ENCODE data around the gene TBX21.

TBX21 gene

GRCh38 chr17:47733047-47733673 is at the start of gene TBX21:
TSS of gene TBX21 (plus strand) at chr17:47733236. CDS start at chr17:47733455, 219 bp downstream.
- peak; percentile 59 to 76 (median 70) for DNase-seq

GRCh38 chr17:47684025-47684424 is 49.0 kb upstream of the TBX21 start:
- DNase-seq: no peak

DNA sequence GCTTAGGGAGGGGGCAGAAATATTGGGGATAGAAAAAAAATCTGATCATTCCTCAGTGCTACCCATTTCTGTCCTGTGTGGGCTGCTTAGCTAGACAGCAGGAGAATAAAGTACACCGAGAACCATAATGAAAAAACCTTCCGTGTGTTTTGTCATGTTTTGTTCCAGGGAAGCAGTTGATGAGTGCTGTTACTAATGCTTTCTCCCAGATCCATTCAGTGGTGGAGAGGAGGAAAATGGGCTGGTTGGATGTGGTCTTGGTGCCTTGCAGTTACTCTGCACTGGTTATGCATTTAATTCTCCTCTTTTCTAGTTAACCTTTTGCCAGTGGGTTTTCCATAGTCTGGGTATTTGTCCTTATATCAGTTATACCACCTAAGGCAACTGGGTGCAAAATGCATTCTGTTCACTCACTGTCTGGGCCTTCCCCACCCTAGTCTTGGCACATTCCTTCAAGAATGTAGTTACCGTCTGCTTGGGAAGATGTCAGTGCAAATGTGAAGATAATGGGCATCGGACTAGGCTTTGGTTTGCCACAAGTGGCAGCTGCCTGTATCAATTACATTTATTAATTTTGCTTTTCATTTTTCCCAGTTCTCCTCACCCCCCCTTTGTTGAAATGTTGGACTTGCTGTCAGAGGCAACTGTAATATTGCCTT is 48.4 kb upstream of the TBX21 start:
- no peak for DNase-seq

- DNase-seq: no peak
Observed at GRCh38 chr17:47685556-47686275, 47.3 kb upstream of the TBX21 start.

DNA sequence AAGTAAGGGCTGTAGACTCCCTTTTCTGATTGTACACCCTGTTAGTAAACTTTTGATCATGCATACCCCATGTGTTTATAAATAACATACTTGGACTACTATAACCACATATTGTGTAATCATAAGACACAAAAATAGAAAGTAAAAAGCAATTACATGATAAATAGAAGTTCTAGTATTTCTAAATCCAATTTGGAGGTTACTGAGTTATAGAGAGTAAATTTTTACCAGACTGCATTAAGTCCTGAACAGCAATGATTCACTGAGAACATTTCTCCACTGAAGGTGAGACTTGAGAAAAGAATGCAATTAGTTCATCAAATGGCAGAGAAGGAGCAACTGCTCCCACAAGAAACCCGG is 46.8 kb upstream of the TBX21 start:
- DNase-seq: no peak

GRCh38 chr17:47686664-47687327 is 46.2 kb upstream of the TBX21 start:
- no peak for DNase-seq

DNA sequence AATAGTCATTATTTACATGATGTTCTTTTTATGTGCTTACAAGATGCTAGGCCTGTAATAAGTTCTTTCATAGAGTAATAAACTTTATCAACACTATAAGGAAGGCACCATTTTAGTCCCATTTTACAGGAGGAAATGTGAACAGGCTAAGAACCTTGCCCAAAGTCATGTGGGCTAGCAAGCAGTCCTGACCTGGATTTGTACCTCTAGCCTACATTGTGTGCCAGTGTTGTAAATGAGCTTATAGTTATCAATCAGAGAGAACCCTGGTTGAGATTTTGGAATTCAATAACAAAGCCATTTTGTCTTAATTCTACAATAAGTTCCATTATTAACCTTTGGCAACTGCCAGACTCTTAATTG is 45.7 kb upstream of the TBX21 start:
- DNase-seq: no peak

- no peak for DNase-seq
Observed at GRCh38 chr17:47687748-47688147, 45.3 kb upstream of the TBX21 start.

- no peak for DNase-seq
Observed at GRCh38 chr17:47690121-47690520, 42.9 kb upstream of the TBX21 start.

DNA sequence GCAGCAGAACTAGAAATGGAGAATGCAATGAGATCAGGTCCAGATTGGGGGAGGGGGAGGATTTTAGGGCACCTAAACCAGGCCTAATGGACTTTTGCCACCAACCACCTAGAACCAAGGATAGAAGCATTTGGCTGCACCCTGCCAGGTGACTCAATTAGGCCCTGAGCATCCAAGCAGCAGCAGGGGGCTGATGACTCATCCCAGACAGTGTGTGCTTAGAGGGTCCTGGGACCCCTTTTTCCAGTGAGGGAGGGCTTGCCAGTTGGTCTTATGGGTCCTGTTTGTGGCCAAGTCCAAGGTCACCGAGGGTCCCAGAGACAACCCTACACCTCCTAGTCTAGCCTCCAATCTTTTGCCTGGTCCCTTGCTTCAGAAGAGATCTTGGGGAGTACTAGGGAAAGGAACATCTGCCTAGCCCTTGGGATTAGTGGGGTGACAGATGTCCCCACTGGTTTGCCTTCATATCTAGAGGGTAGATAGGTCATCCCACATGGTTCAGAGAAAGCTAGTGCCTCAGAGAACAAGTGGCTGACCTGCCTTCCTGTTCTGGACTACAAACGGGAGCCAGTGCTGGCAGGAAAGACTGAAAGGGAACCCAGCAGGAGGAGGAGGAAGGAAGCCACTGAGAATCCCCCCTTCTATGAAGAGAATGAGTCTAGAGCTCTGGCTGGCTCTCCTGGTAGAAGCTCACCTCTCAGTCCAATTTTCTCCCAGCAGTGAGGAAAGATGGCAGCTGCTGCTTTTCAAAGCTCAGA is 40.7 kb upstream of the TBX21 start:
- DNase-seq: no peak

- DNase-seq: no peak
Observed at GRCh38 chr17:47692895-47693730, 39.9 kb upstream of the TBX21 start.

DNA sequence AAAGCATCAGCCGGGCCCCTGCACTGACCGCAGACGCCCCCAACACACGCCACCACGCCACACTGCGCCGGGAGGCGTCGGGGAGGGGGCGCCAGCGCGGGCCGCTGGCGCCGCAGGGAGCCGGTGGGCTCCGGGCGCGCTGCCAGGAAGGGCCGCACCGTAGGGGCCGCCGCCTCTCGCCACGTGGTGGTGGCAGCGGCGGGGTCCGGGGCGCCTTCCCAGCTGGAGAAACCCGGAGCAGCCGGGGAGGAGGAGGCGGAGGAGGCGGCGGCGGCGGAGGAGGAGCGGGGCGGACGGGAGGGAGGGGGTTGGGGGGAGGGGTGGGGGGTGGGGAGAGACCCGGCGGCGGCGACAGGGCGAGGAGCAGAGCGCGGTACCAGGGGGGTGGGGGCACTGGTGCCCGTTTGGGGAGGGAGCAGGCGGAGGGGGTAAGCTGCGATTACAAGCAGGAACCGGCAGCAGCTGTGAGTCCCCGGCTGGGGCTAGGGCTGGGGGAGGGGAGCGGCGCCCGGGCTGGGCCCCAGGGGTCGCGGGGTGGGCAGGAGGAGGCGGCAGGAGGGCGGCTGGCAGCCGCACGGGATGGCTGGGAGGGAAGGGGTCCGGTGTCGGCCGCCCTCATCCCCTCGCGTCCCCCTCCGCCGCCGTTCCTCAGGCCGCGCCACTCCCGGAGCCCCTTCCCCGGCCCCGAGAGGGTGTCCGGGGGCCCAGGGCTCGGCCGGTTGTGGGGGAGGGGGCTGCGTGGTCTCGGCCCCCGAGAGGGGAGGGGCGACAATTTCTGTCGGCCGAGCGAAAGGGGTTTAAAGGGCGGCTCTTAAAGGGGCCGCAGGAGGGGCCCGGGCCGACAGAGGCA is 39.1 kb upstream of the TBX21 start, which contains the start of gene TBKBP1:
TSS of gene TBKBP1 (plus strand) at position 431 of the 850 bp plus-strand sequence. CDS start 1,952 bp downstream, outside the sequence.
- peak in 4 of 6 experiments; percentile 23 to 54 (median 34) for DNase-seq

DNA sequence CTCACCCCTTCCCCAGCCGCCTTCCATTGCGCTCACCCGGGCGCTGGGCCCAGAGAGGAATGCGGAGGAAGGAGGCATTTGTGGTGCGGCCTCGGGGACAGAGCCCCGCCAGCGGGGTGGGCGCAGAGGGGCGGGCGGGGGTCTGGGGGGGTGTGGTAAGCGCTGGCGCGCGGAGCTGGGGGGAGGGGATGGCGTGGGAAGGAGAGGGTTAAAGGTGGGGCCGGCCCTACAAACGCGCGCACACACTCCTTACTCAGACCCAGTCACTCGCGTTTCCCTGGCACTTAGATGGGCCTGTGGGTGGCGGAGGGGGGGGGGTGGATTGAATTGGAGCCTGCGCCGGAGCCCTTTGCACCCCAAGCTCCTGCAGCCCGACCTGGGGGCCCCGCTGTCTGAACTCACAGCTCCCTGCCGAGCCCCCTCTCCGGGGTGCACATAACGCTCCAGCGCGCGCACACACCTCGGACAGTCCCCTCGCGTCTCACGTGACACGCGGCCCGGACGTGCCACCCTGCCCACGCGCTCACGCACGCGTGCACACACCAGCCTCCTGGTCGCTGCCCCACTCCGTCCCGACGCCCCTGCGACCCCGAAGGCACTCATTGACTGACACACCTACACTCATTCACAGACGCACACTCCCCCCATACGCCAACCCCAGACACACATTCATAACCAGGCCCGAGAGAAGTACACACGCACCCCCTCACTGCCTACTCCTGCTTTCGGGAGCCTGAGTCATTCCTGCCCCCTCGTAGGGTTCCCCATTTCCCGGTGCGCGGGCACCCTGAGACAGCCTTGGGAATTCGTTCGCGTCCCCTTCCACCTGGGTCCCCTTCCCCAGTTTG is 38.2 kb upstream of the TBX21 start:
- peak in 4 of 6 experiments; percentile 8 to 34 (median 20) for DNase-seq

DNA sequence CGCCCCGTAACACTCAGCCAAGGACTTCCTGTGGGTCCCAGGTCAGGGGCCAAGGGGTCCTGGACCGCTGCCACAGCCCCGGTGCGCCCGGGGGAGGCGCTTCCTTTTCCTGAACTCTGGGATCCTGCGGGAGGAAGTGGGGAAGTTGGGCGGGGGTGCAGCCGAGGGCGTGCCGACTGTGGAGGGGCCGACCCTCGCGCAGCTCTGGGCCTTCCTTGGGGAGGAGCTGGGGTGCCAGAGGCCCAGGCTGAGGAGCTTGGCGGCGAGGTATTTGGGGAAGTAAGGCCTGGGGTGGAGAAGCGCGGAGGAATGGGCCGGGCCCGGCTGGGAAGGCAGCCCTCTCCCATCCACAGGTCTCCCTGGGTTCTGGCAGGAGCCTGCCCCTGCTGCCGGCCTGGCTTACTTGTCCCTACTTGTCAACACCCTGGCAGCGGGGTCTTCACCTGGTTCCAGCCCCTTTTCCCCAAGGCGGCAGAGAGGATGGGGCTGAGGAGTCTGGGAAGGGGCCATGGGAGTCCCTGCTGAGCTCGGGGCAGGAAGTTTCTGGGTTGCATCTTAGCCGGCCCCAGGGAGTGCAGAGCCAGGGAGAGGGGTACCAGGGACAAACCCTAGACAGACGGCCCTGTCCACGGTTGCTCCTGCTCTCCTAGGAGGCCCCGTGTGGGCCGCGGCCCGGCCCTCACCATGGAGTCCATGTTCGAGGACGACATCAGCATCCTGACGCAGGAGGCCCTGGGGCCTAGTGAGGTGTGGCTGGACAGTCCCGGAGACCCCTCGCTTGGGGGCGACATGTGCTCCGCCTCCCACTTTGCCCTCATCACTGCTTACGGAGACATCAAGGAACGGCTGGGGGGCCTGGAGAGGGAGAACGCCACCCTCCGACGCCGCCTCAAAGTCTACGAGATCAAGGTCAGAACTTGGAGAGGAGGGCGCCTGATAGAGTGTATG is 37.3 kb upstream of the TBX21 start:
- no peak for DNase-seq

- no peak for DNase-seq
Observed at GRCh38 chr17:47696717-47697642, 36.1 kb upstream of the TBX21 start.

- no peak for DNase-seq
Observed at GRCh38 chr17:47697906-47698711, 34.9 kb upstream of the TBX21 start.

All from stimulated activated naive CD4-positive, alpha-beta T cell (primary cell).